HG03108 (cell line): ENCODE data around the gene CAPN10.

ENCODE experiments used
- ATAC-seq: cut with Tn5 transposase; IDR thresholded peaks from one replicate; pipeline ENCODE4 v1.9.1; 2021; ENCODE audit warnings: moderate library complexity; ENCODE audit not compliant: unreplicated experiment

Gene CAPN10

DNA sequence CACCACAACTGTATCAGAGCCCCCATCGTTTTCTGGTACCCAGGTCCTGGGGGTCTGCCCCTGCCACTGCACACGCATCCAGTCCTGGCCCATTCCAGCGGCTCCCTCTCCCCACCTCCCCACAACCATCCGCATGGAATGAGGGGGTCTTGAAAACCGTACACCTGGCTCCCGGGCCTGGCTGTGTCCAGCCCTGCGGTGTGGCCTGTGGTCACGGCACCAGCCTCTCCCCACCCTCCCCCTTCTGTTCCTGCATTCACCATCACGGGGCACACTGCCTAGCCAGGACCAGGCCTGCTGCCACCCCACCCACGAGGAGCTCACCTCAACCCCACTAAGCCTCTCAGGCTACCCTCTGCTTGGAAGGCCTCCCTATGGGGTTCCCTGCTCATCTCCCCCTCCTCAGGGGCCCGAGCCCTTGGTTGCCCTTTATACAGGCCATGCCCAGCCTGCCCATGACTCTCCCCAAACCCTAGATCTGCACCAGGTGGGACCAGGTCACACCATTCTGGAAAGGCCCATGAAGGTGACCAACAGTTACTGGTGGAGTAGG lies 50.1 kb downstream of the CAPN10 start:
- ATAC-seq = no peak

GRCh38 chr2:240637116-240637900 lies 50.8 kb downstream of the CAPN10 start:
- no peak for ATAC-seq

DNA sequence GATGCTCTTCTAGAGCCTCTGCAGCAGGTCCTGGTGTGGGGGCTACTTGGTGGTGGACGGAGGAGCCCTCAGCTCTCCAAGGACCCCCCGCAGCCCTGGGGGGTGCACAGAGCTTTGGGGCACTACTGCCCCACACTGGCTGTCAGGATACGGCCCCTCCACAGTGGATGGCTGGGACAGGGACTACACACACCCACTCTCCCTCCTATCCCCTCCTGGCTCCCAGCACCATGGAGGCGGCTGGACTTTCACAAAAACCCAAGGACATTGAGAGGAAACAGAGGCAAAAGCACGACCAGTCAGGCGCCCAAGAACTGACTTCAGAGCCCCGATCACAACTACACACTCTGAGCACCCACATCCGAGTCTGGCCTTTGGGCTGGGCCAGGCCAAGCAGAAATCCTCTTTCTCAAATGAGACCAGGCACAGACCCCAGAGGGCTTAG lies 51.4 kb downstream of the CAPN10 start:
- ATAC-seq = no peak

DNA sequence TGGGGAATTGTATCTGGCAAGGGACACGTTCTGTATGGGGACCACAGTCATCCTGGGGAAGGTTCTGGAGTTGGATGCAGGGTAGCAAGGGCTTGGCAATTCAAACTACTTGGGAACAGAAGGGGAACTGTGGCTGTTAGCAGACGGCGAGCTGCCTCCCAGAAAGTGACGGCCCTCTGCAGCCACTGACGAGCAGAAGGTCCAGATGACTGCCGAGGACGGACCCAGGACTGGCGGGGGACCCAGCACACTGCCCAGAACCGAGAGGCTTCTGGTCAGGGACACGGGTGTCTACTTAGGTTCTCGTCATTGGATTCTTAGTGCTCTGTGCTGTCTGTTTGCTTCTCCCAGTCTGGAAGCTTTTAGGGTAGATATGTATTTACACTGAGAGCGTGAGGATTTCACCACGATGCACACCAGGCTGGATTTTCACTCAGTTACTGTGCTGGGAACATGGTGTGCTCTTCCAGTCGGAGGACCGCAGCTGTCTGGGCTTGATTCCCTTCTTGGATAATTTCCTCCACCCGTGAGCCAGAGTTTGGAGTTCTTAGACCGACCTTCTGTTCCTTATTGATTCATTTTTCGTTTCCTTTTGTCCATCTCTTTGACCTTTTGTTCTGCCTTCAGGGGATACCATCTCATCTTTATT lies 52.1 kb downstream of the CAPN10 start:
- ATAC-seq = no peak

DNA sequence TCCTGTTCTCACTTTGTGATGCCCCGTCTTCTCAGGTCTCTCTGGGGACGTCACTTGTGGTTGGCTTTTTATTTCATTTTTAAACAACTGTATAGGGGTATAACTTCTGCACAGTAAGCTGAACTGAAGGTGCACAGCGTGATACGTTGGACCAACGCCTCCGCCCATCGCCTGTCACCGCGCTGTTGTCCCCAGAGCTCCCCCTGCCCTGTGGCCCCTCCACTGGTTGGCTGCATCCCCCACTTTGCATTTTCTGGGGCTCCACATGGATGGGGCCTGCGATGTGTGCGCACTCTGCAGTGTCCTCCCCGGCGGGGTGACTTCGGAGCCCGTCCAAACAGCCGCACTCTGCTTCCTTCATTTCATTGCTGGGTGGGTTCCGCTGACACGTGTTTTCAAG lies 53.0 kb downstream of the CAPN10 start:
- ATAC-seq = no peak

GRCh38 chr2:240640939-240641338 lies 54.4 kb downstream of the CAPN10 start:
- no peak for ATAC-seq

- no peak for ATAC-seq
Observed at GRCh38 chr2:240642061-240642805, 55.7 kb downstream of the CAPN10 start.

- no peak for ATAC-seq
Observed at GRCh38 chr2:240642806-240643092, 56.2 kb downstream of the CAPN10 start.

GRCh38 chr2:240643093-240643810 lies 56.7 kb downstream of the CAPN10 start:
- no peak for ATAC-seq

DNA sequence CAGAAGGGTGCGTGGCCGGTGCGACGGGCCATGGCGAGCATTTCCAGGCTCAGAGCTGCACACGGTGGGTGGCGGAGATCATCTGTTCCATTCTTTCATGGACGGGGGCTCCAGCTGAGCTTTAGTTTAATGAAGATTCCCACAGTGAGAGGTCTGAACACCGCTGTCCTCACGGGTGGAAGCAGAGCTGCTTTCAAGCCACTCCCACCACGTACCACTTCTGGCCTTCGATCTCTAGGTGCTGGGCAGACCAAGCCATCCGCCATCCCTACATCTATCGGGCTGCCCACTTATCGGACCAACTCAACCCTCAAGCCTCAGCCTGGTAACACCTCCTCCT lies 57.2 kb downstream of the CAPN10 start:
- no peak for ATAC-seq

- no peak for ATAC-seq
Observed at GRCh38 chr2:240644171-240644651, 57.7 kb downstream of the CAPN10 start.

DNA sequence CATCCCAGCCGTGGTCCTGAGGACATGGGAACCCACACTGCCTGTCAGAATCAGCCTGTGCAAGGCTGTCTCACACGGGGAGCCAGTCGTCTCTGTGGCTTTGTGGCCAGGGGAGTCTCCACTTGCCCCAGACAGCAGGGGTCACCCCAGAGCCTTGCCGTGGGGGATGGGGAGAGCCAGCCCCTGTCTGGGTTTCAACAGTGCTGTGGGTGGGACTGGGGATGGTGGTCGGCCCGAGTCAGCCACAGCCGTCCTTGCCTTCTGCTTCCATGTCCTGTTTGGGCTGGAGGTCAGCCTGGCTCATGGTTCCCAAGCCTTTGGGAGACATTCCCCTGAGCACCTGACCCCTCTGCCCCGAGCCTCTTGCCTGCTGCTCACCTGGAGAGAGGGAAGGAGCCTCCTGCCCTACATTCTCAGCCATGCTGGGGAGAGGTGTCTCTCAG lies 58.3 kb downstream of the CAPN10 start:
- ATAC-seq = no peak

DNA sequence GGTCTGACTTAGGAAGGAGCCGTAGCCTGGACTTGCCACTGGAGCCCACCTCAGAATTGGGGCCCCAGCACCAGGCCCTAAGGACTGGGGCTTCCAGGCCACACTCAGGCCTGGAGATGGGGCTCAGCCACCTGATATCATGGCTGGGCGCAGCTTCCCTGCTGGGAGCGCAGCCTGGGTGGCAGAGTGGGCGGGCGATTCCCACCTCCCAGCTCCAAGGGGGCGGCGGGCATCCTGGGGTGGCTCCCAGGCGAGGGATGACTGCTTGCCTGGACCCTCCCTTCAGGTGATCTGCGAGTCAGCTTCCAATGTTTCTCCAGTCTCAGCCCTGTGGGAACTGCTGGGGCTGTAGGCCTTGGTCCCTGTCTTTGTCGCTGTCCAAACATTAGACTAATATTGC lies 58.8 kb downstream of the CAPN10 start:
- no peak for ATAC-seq

DNA sequence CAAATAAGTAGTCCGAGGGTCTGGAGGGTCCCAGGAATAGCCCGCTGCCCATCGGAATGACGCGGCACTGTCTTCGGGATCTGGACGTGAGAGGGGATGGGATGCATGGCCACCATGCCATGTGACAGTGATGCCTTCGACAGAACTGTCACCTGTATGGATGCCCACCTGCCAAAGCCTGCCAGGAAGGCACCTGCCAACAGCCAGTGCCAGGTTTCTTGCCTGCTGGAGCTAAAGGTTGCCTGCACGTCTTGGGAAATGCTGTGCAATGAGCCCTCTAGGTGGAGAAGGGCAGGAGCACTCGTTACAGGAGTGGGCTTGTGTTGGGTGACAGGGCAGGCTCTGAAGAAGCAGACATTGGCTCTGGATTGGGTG lies 59.3 kb downstream of the CAPN10 start:
- no peak for ATAC-seq

DNA sequence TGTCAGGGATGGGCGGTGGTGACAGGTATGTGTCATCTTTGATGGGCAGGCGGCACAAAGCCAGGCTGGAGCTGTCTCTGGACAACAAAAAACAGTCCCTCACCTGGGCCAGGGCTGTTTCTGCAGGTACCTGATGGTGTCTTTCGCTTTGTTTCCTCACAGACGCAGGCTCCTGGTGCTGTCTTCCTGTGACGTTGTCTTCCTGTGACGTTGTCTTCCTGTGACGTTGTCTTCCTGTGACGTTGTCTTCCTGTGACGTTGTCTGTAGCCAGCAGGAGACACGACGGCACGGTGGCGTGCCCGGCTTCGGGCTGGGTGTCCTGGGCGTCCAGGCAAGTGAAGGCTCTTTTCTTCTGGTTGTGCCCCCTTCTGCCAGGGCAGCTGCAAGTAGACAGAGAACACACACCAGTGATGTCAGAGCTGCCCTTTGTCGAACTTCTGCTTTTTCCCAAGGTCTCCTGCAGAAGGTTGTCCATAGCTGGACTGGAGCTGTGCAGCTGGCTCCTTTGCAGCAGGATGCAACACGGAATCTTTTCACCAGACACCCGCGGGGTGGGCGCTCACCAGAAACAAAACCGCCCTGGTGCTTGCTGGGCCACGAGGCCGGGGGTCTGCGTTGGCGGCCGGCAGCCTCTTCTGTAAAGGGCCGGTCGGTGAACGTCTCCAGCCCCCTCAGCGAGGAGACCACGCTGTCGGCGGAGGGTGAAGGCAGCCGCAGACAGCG lies 59.8 kb downstream of the CAPN10 start:
- no peak for ATAC-seq

DNA sequence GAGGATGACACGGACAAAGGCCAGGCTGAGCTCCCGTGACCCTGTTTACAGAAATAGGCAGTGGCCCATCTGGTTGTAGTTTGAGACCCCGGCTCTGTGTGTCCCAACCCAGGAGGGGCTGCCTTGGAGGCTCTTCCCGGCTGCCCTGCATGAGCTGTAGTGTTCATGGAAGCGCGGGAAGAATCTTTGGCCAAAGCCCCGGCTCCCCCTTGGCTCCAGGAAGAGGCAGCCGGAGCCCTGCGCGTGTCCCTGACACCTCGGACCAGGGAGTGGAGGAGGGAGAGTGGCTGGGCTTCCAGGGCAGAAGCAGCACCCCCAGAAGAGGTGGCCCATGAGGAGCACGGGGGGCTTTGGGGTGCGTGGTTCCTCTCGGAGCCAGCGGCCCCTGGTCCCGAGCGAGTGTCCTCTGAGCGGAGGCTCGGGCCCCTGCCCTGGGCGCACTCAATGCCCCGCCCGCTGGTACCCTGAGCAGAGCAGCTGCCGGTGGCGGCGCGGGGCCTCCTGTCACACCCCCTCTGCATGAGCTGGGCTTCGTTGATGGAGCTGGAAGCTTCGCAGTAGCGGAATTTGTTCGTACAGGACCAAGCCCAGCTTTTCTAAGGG lies 60.5 kb downstream of the CAPN10 start:
- no peak for ATAC-seq

DNA sequence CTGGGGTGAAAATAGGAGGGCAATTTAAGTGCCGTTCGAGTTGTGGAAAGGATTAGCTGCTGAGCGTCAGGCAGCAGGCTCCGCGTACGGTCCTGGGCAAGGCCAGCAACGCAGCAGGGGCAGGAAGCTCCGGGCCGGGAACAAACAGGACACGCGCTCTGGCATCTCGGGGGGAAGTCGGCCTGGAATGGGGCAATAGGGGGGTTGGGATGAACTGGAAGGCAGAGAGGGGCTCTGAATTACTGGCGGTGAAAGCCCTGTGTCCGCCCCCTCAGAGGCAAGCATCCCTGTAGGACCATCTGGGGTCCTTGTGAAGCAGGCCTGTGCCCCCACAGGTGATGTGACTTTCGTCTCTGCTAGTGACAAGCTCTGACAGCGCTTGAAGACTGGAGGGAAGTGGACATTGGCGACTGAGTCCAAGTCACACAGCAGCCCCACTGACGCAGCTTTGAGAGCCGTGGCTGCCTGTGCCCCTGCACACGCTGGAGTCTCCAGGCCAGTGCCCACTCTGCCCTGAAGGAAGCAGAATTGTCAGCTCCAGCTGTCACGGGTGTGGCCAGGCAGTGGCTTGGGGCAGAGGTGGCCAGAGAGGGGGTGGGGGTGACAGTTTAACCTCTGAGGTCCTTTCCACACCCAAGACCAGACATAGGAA lies 61.1 kb downstream of the CAPN10 start:
- ATAC-seq = no peak

DNA sequence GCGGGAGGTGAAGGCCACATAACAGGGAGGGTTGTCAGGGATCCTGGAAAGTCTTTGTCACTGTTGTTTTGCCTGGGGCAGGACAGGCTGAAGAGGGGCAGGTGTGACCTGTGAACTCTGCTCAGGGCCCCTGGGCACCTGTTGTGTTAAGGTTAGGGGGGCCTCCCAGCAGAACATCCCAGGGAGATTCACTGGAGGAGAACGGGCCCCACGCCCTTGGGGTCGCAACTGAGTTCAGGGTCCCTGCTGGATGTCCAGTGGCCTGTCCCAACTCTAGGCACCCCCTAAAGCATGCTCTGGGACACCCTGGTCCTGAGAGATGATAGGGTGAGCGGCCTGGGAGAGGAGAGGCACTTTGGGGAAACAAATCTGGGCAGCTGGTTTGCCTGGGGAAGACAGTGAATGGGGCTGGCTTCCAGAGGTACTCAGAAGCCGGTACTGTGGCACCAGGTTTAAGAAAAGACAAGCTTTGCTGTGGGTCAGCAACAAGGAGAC lies 61.7 kb downstream of the CAPN10 start:
- ATAC-seq = no peak
